ENCODE measurements around the gene NDUFS3. TPM values are rescaled to one million over a fixed set of nuclear protein-coding genes. Genes with fewer than 3 reads are reported as not detected.

NDUFS3 gene
- polyA plus RNA-seq, 1 donor, result 112 TPM

- no peak for DNase-seq
- H3K27ac ChIP-seq (ENCODE audit: low read length), result no peak overlapping the region
Measured at GRCh38 chr11:47589584-47589976, 10.7 kb downstream of the NDUFS3 start.

GRCh38 chr11:47589977-47590861 lies 11.3 kb downstream of the NDUFS3 start:
- Histone ChIP-seq H3K27ac (ENCODE audit: low read length) (no peak overlapping the region), H3K4me1 (ENCODE audit: control insufficient read depth, insufficient read depth, low read length) (peaks cover 20% of the 10 kb centered on the region), H3K9me3 (ENCODE audit: control insufficient read depth, low read depth, low read length) (peaks cover 8% of the 10 kb centered on the region), H3K27me3 (ENCODE audit: control insufficient read depth, insufficient read depth, low read length) (peaks cover 42% of the 10 kb centered on the region), H3K36me3 (ENCODE audit: control insufficient read depth, insufficient read depth, low read length) (peaks cover under 1% of the 10 kb centered on the region), H3K4me3 (ENCODE audit: low read length) (peak overlapping the region; percentile 49)
- WGBS (ENCODE audit: insufficient coverage, low lambda C conversion rate), result no CpG with 5 or more reads among the region's 122 CpGs
- peak; percentile 33 to 74 for DNase-seq

More at GRCh38 chr11:47589584-47589976, 10.7 kb downstream of the NDUFS3 start:
- peaks cover 20% of the 10 kb centered on the region for H3K4me1 ChIP-seq (ENCODE audit: control insufficient read depth, insufficient read depth, low read length)
- peaks cover 5% of the 10 kb centered on the region for H3K36me3 ChIP-seq (ENCODE audit: control insufficient read depth, insufficient read depth, low read length)
- no CpG with 5 or more reads among the region's 51 CpGs for WGBS (ENCODE audit: insufficient coverage, low lambda C conversion rate)
- H3K4me3 ChIP-seq (ENCODE audit: low read length), result peak overlapping the region; percentile 49
- peaks cover 8% of the 10 kb centered on the region for H3K9me3 ChIP-seq (ENCODE audit: control insufficient read depth, low read depth, low read length)
- H3K27me3 ChIP-seq (ENCODE audit: control insufficient read depth, insufficient read depth, low read length), result peaks cover 36% of the 10 kb centered on the region

- H3K36me3 ChIP-seq (ENCODE audit: control insufficient read depth, insufficient read depth, low read length), result no peaks in the 10 kb centered on the region
- WGBS (ENCODE audit: insufficient coverage, low lambda C conversion rate), result no CpG with 5 or more reads among the region's 7 CpGs
- peaks cover 51% of the 10 kb centered on the region for H3K27me3 ChIP-seq (ENCODE audit: control insufficient read depth, insufficient read depth, low read length)
- peaks cover 8% of the 10 kb centered on the region for H3K9me3 ChIP-seq (ENCODE audit: control insufficient read depth, low read depth, low read length)
- H3K27ac ChIP-seq (ENCODE audit: low read length), result no peak overlapping the region
- no peak for DNase-seq
- H3K4me1 ChIP-seq (ENCODE audit: control insufficient read depth, insufficient read depth, low read length), result peaks cover 20% of the 10 kb centered on the region
- no peak overlapping the region for H3K4me3 ChIP-seq (ENCODE audit: low read length)
Measured at GRCh38 chr11:47591764-47592163, 12.9 kb downstream of the NDUFS3 start.

GRCh38 chr11:47592251-47592650 lies 13.4 kb downstream of the NDUFS3 start:
- H3K4me3 ChIP-seq (ENCODE audit: low read length), result no peak overlapping the region
- no peak overlapping the region for H3K27ac ChIP-seq (ENCODE audit: low read length)
- no CpG with 5 or more reads among the region's 4 CpGs for WGBS (ENCODE audit: insufficient coverage, low lambda C conversion rate)
- DNase-seq, result no peak
- peaks cover 17% of the 10 kb centered on the region for H3K4me1 ChIP-seq (ENCODE audit: control insufficient read depth, insufficient read depth, low read length)
- H3K9me3 ChIP-seq (ENCODE audit: control insufficient read depth, low read depth, low read length), result peaks cover 8% of the 10 kb centered on the region
- H3K27me3 ChIP-seq (ENCODE audit: control insufficient read depth, insufficient read depth, low read length), result peaks cover 51% of the 10 kb centered on the region
- H3K36me3 ChIP-seq (ENCODE audit: control insufficient read depth, insufficient read depth, low read length), result no peaks in the 10 kb centered on the region

- peaks cover 10% of the 10 kb centered on the region for H3K4me1 ChIP-seq (ENCODE audit: control insufficient read depth, insufficient read depth, low read length)
- peaks cover 51% of the 10 kb centered on the region for H3K27me3 ChIP-seq (ENCODE audit: control insufficient read depth, insufficient read depth, low read length)
- H3K27ac ChIP-seq (ENCODE audit: low read length), result no peak overlapping the region
- no peak overlapping the region for H3K4me3 ChIP-seq (ENCODE audit: low read length)
- WGBS (ENCODE audit: insufficient coverage, low lambda C conversion rate), result no CpG with 5 or more reads among the region's 2 CpGs
- peaks cover 8% of the 10 kb centered on the region for H3K9me3 ChIP-seq (ENCODE audit: control insufficient read depth, low read depth, low read length)
- DNase-seq, result no peak
- no peaks in the 10 kb centered on the region for H3K36me3 ChIP-seq (ENCODE audit: control insufficient read depth, insufficient read depth, low read length)
Measured at GRCh38 chr11:47592970-47593369, 14.1 kb downstream of the NDUFS3 start.

- WGBS (ENCODE audit: insufficient coverage, low lambda C conversion rate), result no CpG with 5 or more reads among the region's 6 CpGs
- Histone ChIP-seq H3K27ac (ENCODE audit: low read length) (no peak overlapping the region), H3K4me3 (ENCODE audit: low read length) (peak overlapping the region; percentile 18)
Measured at GRCh38 chr11:47593492-47593933, 14.6 kb downstream of the NDUFS3 start.

GRCh38 chr11:47593934-47594855 lies 15.3 kb downstream of the NDUFS3 start, which contains the start of gene C1QTNF4:
C1QTNF4 (minus strand) TSS chr11:47594411; CDS start chr11:47590810, 3,601 bp downstream.
- WGBS (ENCODE audit: insufficient coverage, low lambda C conversion rate), result no CpG with 5 or more reads among the region's 48 CpGs
- peaks cover 8% of the 10 kb centered on the region for H3K9me3 ChIP-seq (ENCODE audit: control insufficient read depth, low read depth, low read length)
- no peak within 1 kb of the TSS for H3K27ac ChIP-seq (ENCODE audit: low read length)
- DNase-seq, result no peak
- H3K27me3 ChIP-seq (ENCODE audit: control insufficient read depth, insufficient read depth, low read length), result peaks cover 51% of the 10 kb centered on the region
- H3K4me1 ChIP-seq (ENCODE audit: control insufficient read depth, insufficient read depth, low read length), result peaks cover 6% of the 10 kb centered on the region
- peak within 1 kb of the TSS; percentile 18 for H3K4me3 ChIP-seq (ENCODE audit: low read length)
- H3K36me3 ChIP-seq (ENCODE audit: control insufficient read depth, insufficient read depth, low read length), result no peaks in the 10 kb centered on the region

More at GRCh38 chr11:47593492-47593933, 14.6 kb downstream of the NDUFS3 start:
- Histone ChIP-seq H3K4me1 (ENCODE audit: control insufficient read depth, insufficient read depth, low read length) (peaks cover 6% of the 10 kb centered on the region), H3K9me3 (ENCODE audit: control insufficient read depth, low read depth, low read length) (peaks cover 8% of the 10 kb centered on the region), H3K27me3 (ENCODE audit: control insufficient read depth, insufficient read depth, low read length) (peaks cover 51% of the 10 kb centered on the region), H3K36me3 (ENCODE audit: control insufficient read depth, insufficient read depth, low read length) (no peaks in the 10 kb centered on the region)
- DNase-seq, result no peak

GRCh38 chr11:47595029-47595428 lies 16.2 kb downstream of the NDUFS3 start:
- Histone ChIP-seq H3K9me3 (ENCODE audit: control insufficient read depth, low read depth, low read length) (peaks cover 8% of the 10 kb centered on the region), H3K4me1 (ENCODE audit: control insufficient read depth, insufficient read depth, low read length) (peaks cover 4% of the 10 kb centered on the region), H3K4me3 (ENCODE audit: low read length) (no peak overlapping the region), H3K27me3 (ENCODE audit: control insufficient read depth, insufficient read depth, low read length) (peaks cover 51% of the 10 kb centered on the region), H3K36me3 (ENCODE audit: control insufficient read depth, insufficient read depth, low read length) (no peaks in the 10 kb centered on the region), H3K27ac (ENCODE audit: low read length) (no peak overlapping the region)
- WGBS (ENCODE audit: insufficient coverage, low lambda C conversion rate), result no CpG with 5 or more reads among the region's 7 CpGs
- DNase-seq, result no peak

- no CpG with 5 or more reads among the region's 1 CpG for WGBS (ENCODE audit: insufficient coverage, low lambda C conversion rate)
Measured at GRCh38 chr11:47595967-47596366, 17.1 kb downstream of the NDUFS3 start.

GRCh38 chr11:47599902-47600301 lies 21.0 kb downstream of the NDUFS3 start:
- Histone ChIP-seq H3K4me1 (ENCODE audit: control insufficient read depth, insufficient read depth, low read length) (no peaks in the 10 kb centered on the region), H3K27me3 (ENCODE audit: control insufficient read depth, insufficient read depth, low read length) (peaks cover 13% of the 10 kb centered on the region), H3K36me3 (ENCODE audit: control insufficient read depth, insufficient read depth, low read length) (no peaks in the 10 kb centered on the region), H3K4me3 (ENCODE audit: low read length) (no peak overlapping the region), H3K9me3 (ENCODE audit: control insufficient read depth, low read depth, low read length) (no peaks in the 10 kb centered on the region), H3K27ac (ENCODE audit: low read length) (no peak overlapping the region)
- no CpG with 5 or more reads among the region's 4 CpGs for WGBS (ENCODE audit: insufficient coverage, low lambda C conversion rate)
- DNase-seq, result no peak

More at GRCh38 chr11:47595967-47596366, 17.1 kb downstream of the NDUFS3 start:
- no peak for DNase-seq
- no peak overlapping the region for H3K4me3 ChIP-seq (ENCODE audit: low read length)
- H3K9me3 ChIP-seq (ENCODE audit: control insufficient read depth, low read depth, low read length), result peaks cover 3% of the 10 kb centered on the region
- H3K27ac ChIP-seq (ENCODE audit: low read length), result no peak overlapping the region
- H3K27me3 ChIP-seq (ENCODE audit: control insufficient read depth, insufficient read depth, low read length), result peaks cover 47% of the 10 kb centered on the region
- H3K4me1 ChIP-seq (ENCODE audit: control insufficient read depth, insufficient read depth, low read length), result peaks cover 4% of the 10 kb centered on the region
- H3K36me3 ChIP-seq (ENCODE audit: control insufficient read depth, insufficient read depth, low read length), result no peaks in the 10 kb centered on the region

All from large intestine (tissue), 3 donors.